Measurements from ENCODE around the gene CEACAM1. TPM values are rescaled to one million over a fixed set of nuclear protein-coding genes. Genes with fewer than 3 reads are reported as not detected.

CEACAM1 gene
- total and polyA plus RNA-seq, 2 of the 13 experiments (the other 11 are each of a cell fraction or from before 2014, with no cell fraction given): 13.5 to 332 TPM

DNA sequence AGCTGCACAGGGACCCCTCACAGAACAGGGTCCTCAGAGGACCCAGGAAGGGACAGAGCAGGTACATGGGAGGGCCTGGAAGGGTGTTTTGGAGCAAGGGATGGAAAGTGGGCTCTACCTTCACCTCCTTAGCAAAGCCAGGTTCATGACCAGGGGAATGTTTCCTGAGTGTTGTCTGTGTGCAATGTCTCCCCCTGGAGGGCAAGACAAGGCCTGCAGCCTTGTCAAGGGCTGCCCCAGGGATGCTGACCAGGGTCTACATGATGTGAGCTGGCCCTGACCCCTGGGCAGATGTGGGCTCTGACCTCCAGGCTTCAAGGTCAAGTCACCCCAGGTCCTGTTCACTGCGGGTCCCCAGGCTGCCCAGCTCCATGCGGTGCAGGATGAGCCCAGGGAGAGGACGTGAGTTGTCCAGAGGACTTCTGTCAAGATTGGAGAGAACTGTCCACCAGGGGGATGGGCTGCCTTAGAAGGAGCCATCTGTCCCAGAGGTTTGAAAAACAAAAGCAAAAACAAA is 1.0 kb upstream of the CEACAM1 start (continued):
- no peak for TF ChIP-seq ZNF598 (CRISPR knock-in tag; IDR thresholded peaks at IDR 0.05; ENCODE audit: borderline replicate concordance)
- TF ChIP-seq ZNF577 (CRISPR knock-in tag; IDR thresholded peaks at IDR 0.05; ENCODE audit: borderline replicate concordance, low read depth): no peak
- TF ChIP-seq NFE2 (CRISPR knock-in tag; IDR thresholded peaks at IDR 0.05): no peak
- TF ChIP-seq, protein P1, sequence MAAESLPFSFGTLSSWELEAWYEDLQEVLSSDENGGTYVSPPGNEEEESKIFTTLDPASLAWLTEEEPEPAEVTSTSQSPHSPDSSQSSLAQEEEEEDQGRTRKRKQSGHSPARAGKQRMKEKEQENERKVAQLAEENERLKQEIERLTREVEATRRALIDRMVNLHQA (CRISPR knock-in tag; IDR thresholded peaks at IDR 0.05): no peak
- TF ChIP-seq, protein P2, sequence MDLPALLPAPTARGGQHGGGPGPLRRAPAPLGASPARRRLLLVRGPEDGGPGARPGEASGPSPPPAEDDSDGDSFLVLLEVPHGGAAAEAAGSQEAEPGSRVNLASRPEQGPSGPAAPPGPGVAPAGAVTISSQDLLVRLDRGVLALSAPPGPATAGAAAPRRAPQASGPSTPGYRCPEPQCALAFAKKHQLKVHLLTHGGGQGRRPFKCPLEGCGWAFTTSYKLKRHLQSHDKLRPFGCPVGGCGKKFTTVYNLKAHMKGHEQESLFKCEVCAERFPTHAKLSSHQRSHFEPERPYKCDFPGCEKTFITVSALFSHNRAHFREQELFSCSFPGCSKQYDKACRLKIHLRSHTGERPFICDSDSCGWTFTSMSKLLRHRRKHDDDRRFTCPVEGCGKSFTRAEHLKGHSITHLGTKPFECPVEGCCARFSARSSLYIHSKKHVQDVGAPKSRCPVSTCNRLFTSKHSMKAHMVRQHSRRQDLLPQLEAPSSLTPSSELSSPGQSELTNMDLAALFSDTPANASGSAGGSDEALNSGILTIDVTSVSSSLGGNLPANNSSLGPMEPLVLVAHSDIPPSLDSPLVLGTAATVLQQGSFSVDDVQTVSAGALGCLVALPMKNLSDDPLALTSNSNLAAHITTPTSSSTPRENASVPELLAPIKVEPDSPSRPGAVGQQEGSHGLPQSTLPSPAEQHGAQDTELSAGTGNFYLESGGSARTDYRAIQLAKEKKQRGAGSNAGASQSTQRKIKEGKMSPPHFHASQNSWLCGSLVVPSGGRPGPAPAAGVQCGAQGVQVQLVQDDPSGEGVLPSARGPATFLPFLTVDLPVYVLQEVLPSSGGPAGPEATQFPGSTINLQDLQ (CRISPR knock-in tag; IDR thresholded peaks at IDR 0.05): no peak; the same call in 1 of the 2 replicates
- TF ChIP-seq ZNF446 (CRISPR knock-in tag; IDR thresholded peaks at IDR 0.05): no peak
- peak; percentile 29; the same call in 1 of the 2 replicates for TF ChIP-seq POLR2G (IDR thresholded peaks at IDR 0.05; ENCODE audit: low read depth, low read length)
- TF ChIP-seq, protein P3, sequence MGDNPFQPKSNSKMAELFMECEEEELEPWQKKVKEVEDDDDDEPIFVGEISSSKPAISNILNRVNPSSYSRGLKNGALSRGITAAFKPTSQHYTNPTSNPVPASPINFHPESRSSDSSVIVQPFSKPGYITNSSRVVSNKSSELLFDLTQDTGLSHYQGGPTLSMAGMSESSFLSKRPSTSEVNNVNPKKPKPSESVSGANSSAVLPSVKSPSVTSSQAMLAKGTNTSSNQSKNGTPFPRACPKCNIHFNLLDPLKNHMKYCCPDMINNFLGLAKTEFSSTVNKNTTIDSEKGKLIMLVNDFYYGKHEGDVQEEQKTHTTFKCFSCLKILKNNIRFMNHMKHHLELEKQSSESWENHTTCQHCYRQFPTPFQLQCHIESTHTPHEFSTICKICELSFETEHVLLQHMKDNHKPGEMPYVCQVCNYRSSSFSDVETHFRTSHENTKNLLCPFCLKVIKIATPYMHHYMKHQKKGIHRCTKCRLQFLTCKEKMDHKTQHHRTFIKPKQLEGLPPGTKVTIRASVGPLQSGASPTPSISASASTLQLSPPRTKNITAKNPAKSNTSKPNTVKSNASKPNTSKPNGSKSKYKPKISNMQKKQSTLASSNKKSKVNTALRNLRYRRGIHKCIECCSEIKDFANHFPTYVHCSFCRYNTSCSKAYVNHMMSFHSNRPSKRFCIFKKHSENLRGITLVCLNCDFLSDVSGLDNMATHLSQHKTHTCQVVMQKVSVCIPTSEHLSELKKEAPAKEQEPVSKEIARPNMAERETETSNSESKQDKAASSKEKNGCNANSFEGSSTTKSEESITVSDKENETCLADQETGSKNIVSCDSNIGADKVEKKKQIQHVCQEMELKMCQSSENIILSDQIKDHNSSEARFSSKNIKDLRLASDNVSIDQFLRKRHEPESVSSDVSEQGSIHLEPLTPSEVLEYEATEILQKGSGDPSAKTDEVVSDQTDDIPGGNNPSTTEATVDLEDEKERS (CRISPR knock-in tag; IDR thresholded peaks at IDR 0.05): no peak
- TF ChIP-seq ATF7-NPFF (CRISPR knock-in tag; IDR thresholded peaks at IDR 0.05; ENCODE audit: low read depth): no peak
- TF ChIP-seq, protein P4, sequence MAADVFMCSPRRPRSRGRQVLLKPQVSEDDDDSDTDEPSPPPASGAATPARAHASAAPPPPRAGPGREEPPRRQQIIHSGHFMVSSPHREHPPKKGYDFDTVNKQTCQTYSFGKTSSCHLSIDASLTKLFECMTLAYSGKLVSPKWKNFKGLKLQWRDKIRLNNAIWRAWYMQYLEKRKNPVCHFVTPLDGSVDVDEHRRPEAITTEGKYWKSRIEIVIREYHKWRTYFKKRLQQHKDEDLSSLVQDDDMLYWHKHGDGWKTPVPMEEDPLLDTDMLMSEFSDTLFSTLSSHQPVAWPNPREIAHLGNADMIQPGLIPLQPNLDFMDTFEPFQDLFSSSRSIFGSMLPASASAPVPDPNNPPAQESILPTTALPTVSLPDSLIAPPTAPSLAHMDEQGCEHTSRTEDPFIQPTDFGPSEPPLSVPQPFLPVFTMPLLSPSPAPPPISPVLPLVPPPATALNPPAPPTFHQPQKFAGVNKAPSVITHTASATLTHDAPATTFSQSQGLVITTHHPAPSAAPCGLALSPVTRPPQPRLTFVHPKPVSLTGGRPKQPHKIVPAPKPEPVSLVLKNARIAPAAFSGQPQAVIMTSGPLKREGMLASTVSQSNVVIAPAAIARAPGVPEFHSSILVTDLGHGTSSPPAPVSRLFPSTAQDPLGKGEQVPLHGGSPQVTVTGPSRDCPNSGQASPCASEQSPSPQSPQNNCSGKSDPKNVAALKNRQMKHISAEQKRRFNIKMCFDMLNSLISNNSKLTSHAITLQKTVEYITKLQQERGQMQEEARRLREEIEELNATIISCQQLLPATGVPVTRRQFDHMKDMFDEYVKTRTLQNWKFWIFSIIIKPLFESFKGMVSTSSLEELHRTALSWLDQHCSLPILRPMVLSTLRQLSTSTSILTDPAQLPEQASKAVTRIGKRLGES (CRISPR knock-in tag; IDR thresholded peaks at IDR 0.05; ENCODE audit: borderline replicate concordance): no peak
- TF ChIP-seq FOXM1 (CRISPR knock-in tag; IDR thresholded peaks at IDR 0.05): no peak
- TF ChIP-seq, protein P5, sequence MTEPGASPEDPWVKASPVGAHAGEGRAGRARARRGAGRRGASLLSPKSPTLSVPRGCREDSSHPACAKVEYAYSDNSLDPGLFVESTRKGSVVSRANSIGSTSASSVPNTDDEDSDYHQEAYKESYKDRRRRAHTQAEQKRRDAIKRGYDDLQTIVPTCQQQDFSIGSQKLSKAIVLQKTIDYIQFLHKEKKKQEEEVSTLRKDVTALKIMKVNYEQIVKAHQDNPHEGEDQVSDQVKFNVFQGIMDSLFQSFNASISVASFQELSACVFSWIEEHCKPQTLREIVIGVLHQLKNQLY (CRISPR knock-in tag; IDR thresholded peaks at IDR 0.05): no peak
- TF ChIP-seq PITX1 (CRISPR knock-in tag; IDR thresholded peaks at IDR 0.05): peak; percentile 12; the same call in 1 of the 2 replicates
- 0 out of 2 replicates have a peak, but pooled peaks have one; percentile 22 for TF ChIP-seq POGZ (CRISPR knock-in tag; IDR thresholded peaks at IDR 0.05)
- TF ChIP-seq, protein P6, sequence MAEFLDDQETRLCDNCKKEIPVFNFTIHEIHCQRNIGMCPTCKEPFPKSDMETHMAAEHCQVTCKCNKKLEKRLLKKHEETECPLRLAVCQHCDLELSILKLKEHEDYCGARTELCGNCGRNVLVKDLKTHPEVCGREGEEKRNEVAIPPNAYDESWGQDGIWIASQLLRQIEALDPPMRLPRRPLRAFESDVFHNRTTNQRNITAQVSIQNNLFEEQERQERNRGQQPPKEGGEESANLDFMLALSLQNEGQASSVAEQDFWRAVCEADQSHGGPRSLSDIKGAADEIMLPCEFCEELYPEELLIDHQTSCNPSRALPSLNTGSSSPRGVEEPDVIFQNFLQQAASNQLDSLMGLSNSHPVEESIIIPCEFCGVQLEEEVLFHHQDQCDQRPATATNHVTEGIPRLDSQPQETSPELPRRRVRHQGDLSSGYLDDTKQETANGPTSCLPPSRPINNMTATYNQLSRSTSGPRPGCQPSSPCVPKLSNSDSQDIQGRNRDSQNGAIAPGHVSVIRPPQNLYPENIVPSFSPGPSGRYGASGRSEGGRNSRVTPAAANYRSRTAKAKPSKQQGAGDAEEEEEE (CRISPR knock-in tag; IDR thresholded peaks at IDR 0.05; ENCODE audit: borderline replicate concordance): no peak
- 0 out of 2 replicates have a peak, but pooled peaks have one; percentile 29 for TF ChIP-seq KDM4B (CRISPR knock-in tag; IDR thresholded peaks at IDR 0.05)
- no peak for TF ChIP-seq ZNF709 (CRISPR knock-in tag; IDR thresholded peaks at IDR 0.05)
- 0 out of 2 replicates have a peak, but pooled peaks have one; percentile 40 for TF ChIP-seq ZSCAN31 (CRISPR knock-in tag; IDR thresholded peaks at IDR 0.05; ENCODE audit: low read depth)

Data from HepG2 (cell line).